Urinary bladder (tissue), 4 donors: ENCODE data around the gene TSC22D4. TPM values are rescaled to one million over a fixed set of nuclear protein-coding genes. Genes with fewer than 3 reads are reported as not detected.
"Not testable (repeated sequence)": the region's sequence is repeated elsewhere in the genome, so short reads cannot be mapped to it uniquely, and the experiment has no call there.

Experiments
- DNase-seq: peaks from one replicate; pipeline ENCODE4 v3.0.0-alpha.2; 2015; ENCODE audit errors: extremely low spot score
- H3K27ac ChIP-seq: one replicate; pipeline ENCODE4 v1.5.1; 2013; ENCODE audit warnings: low read depth, mild to moderate bottlenecking, moderate library complexity
- H3K36me3 ChIP-seq: one replicate; pipeline ENCODE4 v1.6.1; 2013; ENCODE audit warnings: mild to moderate bottlenecking, moderate library complexity; ENCODE audit not compliant: insufficient read depth
- H3K4me1 ChIP-seq: one replicate; pipeline ENCODE4 v1.6.1; 2013; ENCODE audit warnings: mild to moderate bottlenecking, moderate library complexity; ENCODE audit not compliant: insufficient read depth
- H3K4me3 ChIP-seq: one replicate; pipeline ENCODE4 v1.5.1; 2013; ENCODE audit warnings: low read depth, low read length
- WGBS: extraction: QIAGEN DNeasy Blood & Tissue Kit; methylation state at CpG from one replicate; pipeline ENCODE4 v1.1.7; 2013; 5-methylcytosine and 5-hydroxymethylcytosine counted together
- polyA plus RNA-seq: library from polyadenylated mRNA; stranded (reverse); fragments of 200-250 nt; gene quantifications from one replicate; pipeline ENCODE4 v1.2.3, GENCODE V29; 2013
- total RNA-seq: library from RNA; depleted of rRNA; stranded (reverse); fragments of >200 nt; gene quantifications from one replicate; pipeline ENCODE4 v1.2.3, GENCODE V29; 2014
- donor health status: healthy with polysubstance abuse.
- donor health status: healthy.

TSC22D4 gene
- total and polyA plus RNA-seq, 2 donors: 16.6 to 49.6 TPM

- 40% methylated on average over 15 of the region's 15 CpGs for WGBS
- no peak for DNase-seq
- Histone ChIP-seq H3K4me1 (no peaks in the 10 kb centered on the region), H3K36me3 (no peaks in the 10 kb centered on the region), H3K27ac (no peak overlapping the region), H3K4me3 (no peak overlapping the region)
Observed at GRCh38 chr7:100509231-100509630, 30.2 kb upstream of the TSC22D4 start.

GRCh38 chr7:100506356-100506923 lies 27.4 kb upstream of the TSC22D4 start:
- Histone ChIP-seq H3K27ac (no peak overlapping the region), H3K4me3 (no peak overlapping the region), H3K36me3 (no peaks in the 10 kb centered on the region), H3K4me1 (no peaks in the 10 kb centered on the region)
- DNase-seq: no peak
- WGBS: 64% methylated on average over 8 of the region's 8 CpGs

GRCh38 chr7:100504887-100505611 lies 26.0 kb upstream of the TSC22D4 start:
- DNase-seq: no peak
- H3K27ac ChIP-seq: no peak overlapping the region
- H3K4me3 ChIP-seq: no peak overlapping the region
- H3K36me3 ChIP-seq: no peaks in the 10 kb centered on the region
- 89% methylated on average over 9 of the region's 9 CpGs for WGBS
- H3K4me1 ChIP-seq: no peaks in the 10 kb centered on the region

GRCh38 chr7:100504031-100504430 lies 25.0 kb upstream of the TSC22D4 start:
- H3K4me1 ChIP-seq, H3K27ac ChIP-seq, DNase-seq, H3K4me3 ChIP-seq, H3K36me3 ChIP-seq: not testable (repeated sequence)
- WGBS: 93% methylated on average over 3 of the region's 3 CpGs

- WGBS: 92% methylated on average over 2 of the region's 2 CpGs
- H3K27ac ChIP-seq, H3K36me3 ChIP-seq, H3K4me3 ChIP-seq, DNase-seq, H3K4me1 ChIP-seq: not testable (repeated sequence)
Observed at GRCh38 chr7:100500743-100501142, 21.7 kb upstream of the TSC22D4 start.

GRCh38 chr7:100496509-100496908 lies 17.5 kb upstream of the TSC22D4 start:
- no peak for DNase-seq
- no peak overlapping the region for H3K27ac ChIP-seq
- H3K4me1 ChIP-seq: no peaks in the 10 kb centered on the region
- no peaks in the 10 kb centered on the region for H3K36me3 ChIP-seq
- H3K4me3 ChIP-seq: no peak overlapping the region
- WGBS: 86% methylated on average over 6 of the region's 6 CpGs

GRCh38 chr7:100493476-100494264 lies 14.7 kb upstream of the TSC22D4 start:
- Histone ChIP-seq H3K27ac (no peak overlapping the region), H3K4me3 (peak overlapping the region; percentile 30)

GRCh38 chr7:100492738-100493475 lies 13.9 kb upstream of the TSC22D4 start:
- no peaks in the 10 kb centered on the region for H3K4me1 ChIP-seq
- H3K4me3 ChIP-seq: no peak overlapping the region
- no peak for DNase-seq
- WGBS: 85% methylated on average over 5 of the region's 5 CpGs
- no peaks in the 10 kb centered on the region for H3K36me3 ChIP-seq
- H3K27ac ChIP-seq: no peak overlapping the region

More at GRCh38 chr7:100493476-100494264, 14.7 kb upstream of the TSC22D4 start:
- no peaks in the 10 kb centered on the region for H3K4me1 ChIP-seq
- WGBS: 7% methylated on average over 56 of the region's 56 CpGs
- no peaks in the 10 kb centered on the region for H3K36me3 ChIP-seq
- DNase-seq: no peak

GRCh38 chr7:100491192-100491578 lies 12.2 kb upstream of the TSC22D4 start:
- Histone ChIP-seq H3K36me3 (no peaks in the 10 kb centered on the region), H3K4me1 (no peaks in the 10 kb centered on the region), H3K4me3 (no peak overlapping the region), H3K27ac (no peak overlapping the region)
- WGBS: 98% methylated on average over 5 of the region's 5 CpGs
- no peak for DNase-seq

- no peak for DNase-seq
- Histone ChIP-seq H3K4me1 (no peaks in the 10 kb centered on the region), H3K36me3 (no peaks in the 10 kb centered on the region), H3K27ac (no peak overlapping the region), H3K4me3 (no peak overlapping the region)
- WGBS: 91% methylated on average over 25 of the region's 25 CpGs
Observed at GRCh38 chr7:100490483-100491191, 11.6 kb upstream of the TSC22D4 start.

GRCh38 chr7:100489824-100490223 lies 10.8 kb upstream of the TSC22D4 start:
- Histone ChIP-seq H3K36me3 (no peaks in the 10 kb centered on the region), H3K4me3 (no peak overlapping the region), H3K4me1 (no peaks in the 10 kb centered on the region), H3K27ac (no peak overlapping the region)
- 29% methylated on average over 9 of the region's 9 CpGs for WGBS
- DNase-seq: peak; percentile 92

- Histone ChIP-seq H3K27ac (no peak overlapping the region), H3K4me3 (no peak overlapping the region), H3K36me3 (no peaks in the 10 kb centered on the region), H3K4me1 (no peaks in the 10 kb centered on the region)
- no peak for DNase-seq
- WGBS: 84% methylated on average over 10 of the region's 10 CpGs
Observed at GRCh38 chr7:100489121-100489520, 10.1 kb upstream of the TSC22D4 start.
